Transverse colon (tissue), 4 donors: ENCODE results near the gene ADGRL2. TPM values are rescaled to one million over a fixed set of nuclear protein-coding genes. Genes with fewer than 3 reads are reported as not detected.
"Not testable (repeated sequence)": the region's sequence is repeated elsewhere in the genome, so short reads cannot be mapped to it uniquely, and the experiment has no call there.

Source experiments
- DNase-seq: peaks from one replicate; pipeline ENCODE4 v3.0.0-alpha.2; 2019
- H3K27ac ChIP-seq, 4 donors: fragments of 200-600 bp; sonication (generic); 2 replicates each; pipeline ENCODE4 v1.5.1; 2016 to 2018; ENCODE audit warnings: inconsistent platforms in 4 of 4
- H3K27me3 ChIP-seq: fragments of 200-600 bp; sonication (generic); 2 replicates; pipeline ENCODE4 v1.5.1; 2017; ENCODE audit warnings: inconsistent platforms
- H3K36me3 ChIP-seq, 4 donors: fragments of 200-600 bp; sonication (generic); 2 replicates each; pipeline ENCODE4 v1.5.1; 2017 to 2019; ENCODE audit warnings: inconsistent platforms in 4 of 4
- H3K4me1 ChIP-seq, 4 donors: fragments of 200-600 bp; sonication (generic); 2 replicates each; pipeline ENCODE4 v1.5.1; 2017 to 2020; ENCODE audit warnings: inconsistent platforms in 4 of 4
- H3K4me3 ChIP-seq, 4 donors: fragments of 200-600 bp; sonication (generic); 1 replicate in 1 of 4; 2 replicates in 3 of 4; pipeline versions ENCODE4 v1.5.1 to v1.6.1; 2017 to 2019; ENCODE audit warnings: inconsistent platforms in 4 of 4
- H3K9me3 ChIP-seq, 2 donors: fragments of 200-600 bp; sonication (generic); 2 replicates each; pipeline ENCODE4 v1.5.1; 2017 to 2019; ENCODE audit warnings: inconsistent platforms in 2 of 2
- CTCF ChIP-seq, 5 experiments: fragments of 200-600 bp in 3 of 5; fragments of 450-650 bp in 2 of 5; sonication (generic) in 3 of 5; IDR thresholded peaks; 1 replicate in 2 of 5; 2 replicates in 3 of 5; pipeline ENCODE4 v1.5.1; 2016 to 2017; ENCODE audit warnings: antibody characterized with exemption in 5 of 5, inconsistent platforms in 3 of 5, mild to moderate bottlenecking in 2 of 5, moderate library complexity in 1 of 5
- EP300 ChIP-seq: sonication (generic); formaldehyde crosslinking; IDR thresholded peaks from one replicate; pipeline ENCODE4 v1.6.1; 2017; ENCODE audit warnings: antibody characterized with exemption, low read depth
- POLR2A ChIP-seq: fragments of 450-650 bp; IDR thresholded peaks from one replicate; pipeline ENCODE4 v1.6.1; 2016; ENCODE audit warnings: antibody characterized with exemption, mild to moderate bottlenecking, moderate library complexity
- POLR2AphosphoS5 ChIP-seq, 3 donors: sonication (generic); formaldehyde crosslinking; IDR thresholded peaks; one replicate each; pipeline ENCODE4 v1.6.1; 2016; ENCODE audit warnings: antibody characterized with exemption in 3 of 3
- WGBS, 2 donors: methylation state at CpG; one replicate each; pipeline ENCODE4 v1.1.5; 2018; ENCODE audit warnings: low coverage in 1 of 2; 5-methylcytosine and 5-hydroxymethylcytosine counted together
- in situ Hi-C, 4 donors: fragments of 200-750 bp; cut with MboI; loops; one replicate each; pipeline versions ENCODE4 v1.15.0 to v1.15.1; 2017; ENCODE audit warnings: low sequenced_read_pairs in 3 of 4, low pct_ligation_motif_present in 1 of 4, low pct_unique_long_range_greater_than_20kb in 1 of 4
- intact Hi-C: fragments of 100-400 bp; cut with DNase I; formaldehyde crosslinking; loops from one replicate; pipeline ENCODE4 v1.15.1; 2023; ENCODE audit warnings: low total_unique reads
- total RNA-seq, 4 donors: library from RNA; depleted of rRNA; stranded (reverse); fragments of >200 nt; gene quantifications; one replicate each; pipeline ENCODE4 v1.1.0, GENCODE V29; 2016

Gene ADGRL2
- total RNA-seq, 4 donors from 2014 or later = 11.5 to 16.5 (median 14.1) TPM

GRCh38 chr1:81867235-81867634, 66.5 kb downstream of the ADGRL2 start:
- H3K27me3 ChIP-seq = no peaks in the 10 kb centered on the region
- TF ChIP-seq POLR2AphosphoS5 (IDR thresholded peaks at IDR 0.05) (no peak), EP300 (no peak), CTCF (IDR thresholded peaks at IDR 0.05) (no peak), POLR2A (no peak)
- H3K4me1 ChIP-seq = peaks cover 0 to 8% (median 0%) of the 10 kb centered on the region in 4 donors
- H3K27ac ChIP-seq = no peak overlapping the region
- H3K4me3 ChIP-seq = no peak overlapping the region
- 8 to 31% methylated on average over 1 of the region's 1 CpG for WGBS, 2 donors
- no peak for DNase-seq
- intact Hi-C loops (no loop called here), in situ Hi-C loops (no loop called here)
- H3K36me3 ChIP-seq = no peaks in the 10 kb centered on the region
- H3K9me3 ChIP-seq = no peaks in the 10 kb centered on the region

- in situ Hi-C loops = no loop called here
- intact Hi-C loops = no loop called here
- WGBS, 2 donors = 71 to 72% methylated on average over 2 of the region's 2 CpGs
Observed at GRCh38 chr1:81869307-81869706, 68.6 kb downstream of the ADGRL2 start.

GRCh38 chr1:81871091-81871490, 70.4 kb downstream of the ADGRL2 start:
- intact Hi-C loops, H3K4me1 ChIP-seq, H3K27ac ChIP-seq, H3K9me3 ChIP-seq, H3K4me3 ChIP-seq, in situ Hi-C loops, H3K36me3 ChIP-seq, H3K27me3 ChIP-seq, DNase-seq: not testable (repeated sequence)
- 84 to 88% methylated on average over 1 to 3 of the region's 3 CpGs for WGBS, 2 donors

More at GRCh38 chr1:81869307-81869706, 68.6 kb downstream of the ADGRL2 start:
- Histone ChIP-seq H3K4me1 (peaks cover 0 to 8% (median 0%) of the 10 kb centered on the region in 4 donors), H3K27me3 (no peaks in the 10 kb centered on the region), H3K36me3 (no peaks in the 10 kb centered on the region), H3K27ac (no peak overlapping the region), H3K9me3 (no peaks in the 10 kb centered on the region), H3K4me3 (no peak overlapping the region)
- no peak for DNase-seq
- TF ChIP-seq POLR2AphosphoS5 (IDR thresholded peaks at IDR 0.05) = no peak
- TF ChIP-seq POLR2A = no peak
- TF ChIP-seq CTCF (IDR thresholded peaks at IDR 0.05) = no peak
- no peak for TF ChIP-seq EP300

GRCh38 chr1:81873946-81874345, 73.2 kb downstream of the ADGRL2 start:
- Histone ChIP-seq H3K9me3 (no peaks in the 10 kb centered on the region), H3K4me1 (peaks cover 0 to 27% (median 17%) of the 10 kb centered on the region in 4 donors), H3K36me3 (no peaks in the 10 kb centered on the region), H3K27me3 (no peaks in the 10 kb centered on the region), H3K4me3 (no peak overlapping the region), H3K27ac (no peak overlapping the region)
- intact Hi-C loops (no loop called here), in situ Hi-C loops (no loop called here)
- TF ChIP-seq POLR2A (no peak), POLR2AphosphoS5 (IDR thresholded peaks at IDR 0.05) (no peak), CTCF (IDR thresholded peaks at IDR 0.05) (no peak), EP300 (no peak)
- no peak for DNase-seq
- 44 to 65% methylated on average over 1 of the region's 1 CpG for WGBS, 2 donors

GRCh38 chr1:81874461-81874860, 73.7 kb downstream of the ADGRL2 start:
- H3K9me3 ChIP-seq = no peaks in the 10 kb centered on the region
- H3K4me3 ChIP-seq = no peak overlapping the region
- no peak overlapping the region for H3K27ac ChIP-seq
- H3K4me1 ChIP-seq = peaks cover 0 to 31% (median 18%) of the 10 kb centered on the region in 4 donors
- WGBS, 2 donors = 57 to 91% methylated on average over 1 of the region's 1 CpG
- no peaks in the 10 kb centered on the region for H3K36me3 ChIP-seq
- H3K27me3 ChIP-seq = no peaks in the 10 kb centered on the region
- DNase-seq = no peak
- in situ Hi-C loops (no loop called here), intact Hi-C loops (no loop called here)
- TF ChIP-seq CTCF (IDR thresholded peaks at IDR 0.05) (no peak), POLR2A (no peak), POLR2AphosphoS5 (IDR thresholded peaks at IDR 0.05) (no peak), EP300 (no peak)
